ENCODE measurements around the gene DHRS7. TPM values are rescaled to one million over a fixed set of nuclear protein-coding genes. Genes with fewer than 3 reads are reported as not detected.

DHRS7 gene
- total RNA-seq, 8 experiments from 2014 or later: 29.1 to 75.8 (median 39.5) TPM

DNA sequence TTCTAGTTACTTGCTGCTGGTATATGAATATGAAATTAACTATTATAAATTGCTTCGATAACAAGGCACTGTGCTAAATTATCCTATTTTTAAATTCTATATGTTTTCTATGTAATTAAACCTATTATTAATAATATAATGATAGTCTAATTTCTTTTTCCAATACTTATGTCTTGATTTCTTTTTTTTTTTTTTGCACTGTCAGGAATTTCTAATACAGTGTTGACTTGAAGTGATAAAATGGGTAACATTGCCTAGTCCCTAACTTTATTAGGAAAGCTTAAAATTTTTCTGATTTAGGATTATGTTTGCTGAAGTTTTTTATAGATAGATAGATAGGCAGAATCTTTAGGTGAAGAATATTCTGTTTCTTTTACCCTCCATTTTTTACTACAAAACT lies 13.6 kb upstream of the DHRS7 start:
- ATAC-seq (replicated peaks in 6 of 8): no peak
- Histone ChIP-seq H3K4me3 (no peak overlapping the region), H3K4me1 (replicated peaks in 1 of 2) (no peaks in the 10 kb centered on the region), H3K27ac (no peak overlapping the region)
- in situ Hi-C loops (cut with MboI; ENCODE audit: low pct_unique_long_range_greater_than_20kb in 2 of 9, low sequenced_read_pairs in 9 of 9, unreplicated experiment in 9 of 9): loop anchor here in 2 of 9 experiments (25.0 kb wide), 1 partner anchor 217 kb away; no protein-coding TSS in a partner anchor
- WGBS, 10 experiments: 67 to 100% (median 100%) methylated on average over 1 of the region's 1 CpG

GRCh38 chr14:60178164-60178563 lies 13.0 kb upstream of the DHRS7 start:
- no peak overlapping the region for H3K4me3 ChIP-seq
- no peaks in the 10 kb centered on the region for H3K4me1 ChIP-seq (replicated peaks in 1 of 2)
- H3K27ac ChIP-seq: no peak overlapping the region
- no peak for ATAC-seq (replicated peaks in 6 of 8)
- 50 to 100% (median 76%) methylated on average over 1 of the region's 1 CpG; no CpG with 5 or more reads in 2 of the 10 experiments for WGBS, 10 experiments
- in situ Hi-C loops (cut with MboI; ENCODE audit: low pct_unique_long_range_greater_than_20kb in 2 of 9, low sequenced_read_pairs in 9 of 9, unreplicated experiment in 9 of 9): loop anchor here in 2 of 9 experiments (25.0 kb wide), 1 partner anchor 216 kb away; no protein-coding TSS in a partner anchor

GRCh38 chr14:60175255-60175902 lies 10.2 kb upstream of the DHRS7 start:
- WGBS, 10 experiments: 60 to 100% (median 100%) methylated on average over 1 of the region's 2 CpGs; no CpG with 5 or more reads in 5 of the 10 experiments
- H3K4me1 ChIP-seq (replicated peaks in 1 of 2): no peaks in the 10 kb centered on the region
- ATAC-seq (replicated peaks in 6 of 8): no peak
- H3K4me3 ChIP-seq: no peak overlapping the region
- in situ Hi-C loops (cut with MboI; ENCODE audit: low pct_unique_long_range_greater_than_20kb in 2 of 9, low sequenced_read_pairs in 9 of 9, unreplicated experiment in 9 of 9): loop anchor here in 2 of 9 experiments (25.0 kb wide), 1 partner anchor 213 kb away; no protein-coding TSS in a partner anchor
- H3K27ac ChIP-seq: no peak overlapping the region

DNA sequence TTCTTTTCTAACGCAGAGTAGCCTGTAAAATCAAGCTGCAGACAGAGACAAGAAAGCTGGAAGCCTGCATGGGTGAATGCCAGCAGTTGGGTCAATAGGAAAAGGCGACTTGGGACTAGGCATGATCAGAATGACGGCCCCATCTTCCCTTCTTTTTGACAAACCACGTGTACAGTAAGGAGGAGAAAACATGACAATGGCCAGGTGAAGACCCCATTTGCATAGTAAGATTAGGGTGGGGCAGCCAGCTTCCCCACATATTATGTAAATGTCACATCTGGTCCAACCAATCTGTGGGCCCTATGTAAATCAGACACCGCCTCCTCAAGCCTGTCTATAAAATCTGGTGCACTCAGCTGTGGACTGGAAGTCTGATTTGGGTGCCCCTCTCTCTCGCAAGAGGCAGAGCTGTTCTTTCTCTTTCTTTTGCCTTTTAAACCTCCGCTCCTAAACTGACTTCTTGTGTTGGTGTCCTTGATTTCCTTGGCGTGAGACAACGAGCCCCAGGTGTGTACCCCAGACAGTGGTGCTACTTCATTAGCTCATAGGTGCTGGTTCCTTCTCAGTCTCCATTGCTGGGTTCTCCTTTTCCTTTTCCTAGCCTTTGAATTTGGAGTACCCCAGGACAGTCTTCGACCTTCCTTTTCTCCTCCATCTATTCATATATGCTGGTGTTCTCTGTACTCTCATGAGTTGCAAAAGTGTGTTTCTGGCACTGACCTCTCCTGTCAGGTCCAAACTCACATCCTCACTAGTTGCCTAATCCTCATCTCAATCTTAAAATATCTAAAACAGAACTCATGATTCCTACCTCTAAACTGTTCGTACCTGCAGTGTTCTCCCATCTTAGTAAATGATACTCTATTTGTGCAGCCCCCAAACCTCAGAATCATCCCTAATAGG lies 9.4 kb upstream of the DHRS7 start:
- in situ Hi-C loops (cut with MboI; ENCODE audit: low pct_unique_long_range_greater_than_20kb in 2 of 9, low sequenced_read_pairs in 9 of 9, unreplicated experiment in 9 of 9): loop anchor here in 4 of 9 experiments (25.0 kb wide), 2 partner anchors 187 to 212 kb away; no protein-coding TSS in a partner anchor
- Histone ChIP-seq H3K27ac (no peak overlapping the region), H3K4me3 (no peak overlapping the region), H3K4me1 (replicated peaks in 1 of 2) (no peaks in the 10 kb centered on the region)
- peak in 1 of 8 experiments; percentile 20 for ATAC-seq (replicated peaks in 6 of 8)
- WGBS, 10 experiments: 29 to 100% (median 80%) methylated on average over 1 to 9 of the region's 11 CpGs

DNA sequence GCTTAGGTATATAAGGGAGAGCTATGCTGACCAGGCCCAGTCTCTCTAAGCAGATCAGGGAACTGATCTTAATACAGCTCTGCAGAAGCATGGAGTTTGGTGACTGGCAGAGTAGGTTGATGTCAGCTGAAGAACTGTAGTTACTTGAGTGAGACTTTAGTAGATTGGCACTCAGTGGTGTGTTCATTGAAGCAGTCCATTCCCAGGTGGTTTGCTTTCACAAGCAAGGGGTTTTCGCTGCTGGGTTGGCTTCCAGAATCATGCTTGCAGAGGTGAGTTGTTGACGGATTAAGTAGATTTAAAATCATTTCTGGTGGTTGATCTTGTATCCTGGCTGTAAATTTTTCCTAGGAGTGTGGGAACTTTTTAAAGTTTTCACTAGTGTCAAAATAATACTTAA lies 6.5 kb upstream of the DHRS7 start:
- no peak overlapping the region for H3K27ac ChIP-seq
- no peak overlapping the region for H3K4me3 ChIP-seq
- WGBS, 10 experiments: 17 to 100% (median 96%) methylated on average over 1 to 2 of the region's 2 CpGs; no CpG with 5 or more reads in 6 of the 10 experiments
- no peak for ATAC-seq (replicated peaks in 6 of 8)
- in situ Hi-C loops (cut with MboI; ENCODE audit: low pct_unique_long_range_greater_than_20kb in 2 of 9, low sequenced_read_pairs in 9 of 9, unreplicated experiment in 9 of 9): loop anchor here in 2 of 9 experiments (25.0 kb wide), 2 partner anchors 184 to 209 kb away; no protein-coding TSS in a partner anchor
- H3K4me1 ChIP-seq (replicated peaks in 1 of 2): no peaks in the 10 kb centered on the region

DNA sequence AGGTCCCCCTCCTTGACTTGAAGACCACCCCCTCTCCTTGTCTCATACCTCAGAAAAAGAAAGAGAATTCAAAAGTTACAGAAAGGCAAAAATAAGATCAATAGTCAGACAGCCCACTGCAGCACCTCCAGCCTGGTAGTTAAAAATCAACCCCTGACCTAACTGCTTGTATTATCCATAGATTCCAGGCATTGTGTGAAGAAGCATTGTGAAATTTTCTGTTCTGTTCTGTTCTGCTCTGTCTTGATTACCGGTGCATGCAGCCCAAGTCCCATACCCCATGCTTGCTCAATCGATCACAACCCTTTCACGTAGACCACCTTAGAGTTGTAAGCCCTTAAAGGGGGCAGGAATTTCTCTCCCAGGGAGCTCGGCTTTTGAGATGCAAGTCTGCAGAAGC lies 5.8 kb upstream of the DHRS7 start:
- no peak overlapping the region for H3K4me3 ChIP-seq
- 30 to 85% (median 57%) methylated on average over 2 to 4 of the region's 4 CpGs; no CpG with 5 or more reads in 2 of the 10 experiments for WGBS, 10 experiments
- no peak for ATAC-seq (replicated peaks in 6 of 8)

DNA sequence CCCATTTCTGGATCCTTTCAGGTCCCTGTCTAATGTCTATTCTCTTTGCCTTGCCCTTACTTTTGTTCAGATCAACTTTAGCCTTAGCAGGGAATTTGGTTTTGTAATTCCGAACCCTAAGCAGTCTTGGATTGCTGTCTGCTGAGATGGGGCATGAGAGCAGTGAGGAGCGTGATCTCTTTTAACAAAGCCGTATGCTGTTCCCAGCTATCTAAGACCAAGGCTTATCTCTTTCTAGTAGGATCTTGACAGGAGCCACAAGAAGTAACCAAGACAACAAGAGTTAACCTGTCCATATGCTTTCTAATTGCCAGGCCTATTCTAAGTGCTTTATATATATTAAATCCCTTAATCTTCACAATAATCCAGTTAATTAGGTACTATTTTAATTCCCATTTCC lies 4.5 kb upstream of the DHRS7 start:
- in situ Hi-C loops (cut with MboI; ENCODE audit: low pct_unique_long_range_greater_than_20kb in 2 of 9, low sequenced_read_pairs in 9 of 9, unreplicated experiment in 9 of 9): loop anchor here in 3 of 9 experiments (10.0 to 25.0 kb wide), 3 partner anchors 105 to 207 kb away; no protein-coding TSS in a partner anchor
- no peak for ATAC-seq (replicated peaks in 6 of 8)
- WGBS, 10 experiments: 62 to 100% (median 93%) methylated on average over 1 to 3 of the region's 3 CpGs

More for the DNA sequence above, 5.8 kb upstream of the DHRS7 start:
- H3K4me1 ChIP-seq (replicated peaks in 1 of 2): peaks cover 0 to 3% of the 10 kb centered on the region in 2 donors
- H3K27ac ChIP-seq: no peak overlapping the region
- in situ Hi-C loops (cut with MboI; ENCODE audit: low pct_unique_long_range_greater_than_20kb in 2 of 9, low sequenced_read_pairs in 9 of 9, unreplicated experiment in 9 of 9): loop anchor here in 2 of 9 experiments (25.0 kb wide), 2 partner anchors 184 to 209 kb away; no protein-coding TSS in a partner anchor

GRCh38 chr14:60166142-60166541 lies 944 bp upstream of the DHRS7 start:
- no peak overlapping the region for H3K27ac ChIP-seq
- no peak for ATAC-seq (replicated peaks in 6 of 8)
- no peak overlapping the region for H3K4me3 ChIP-seq
- H3K4me1 ChIP-seq (replicated peaks in 1 of 2): peaks cover 6 to 8% of the 10 kb centered on the region in 2 donors
- 4 to 100% (median 68%) methylated on average over 1 to 3 of the region's 3 CpGs; no CpG with 5 or more reads in 2 of the 10 experiments for WGBS, 10 experiments
- in situ Hi-C loops (cut with MboI; ENCODE audit: low pct_unique_long_range_greater_than_20kb in 2 of 9, low sequenced_read_pairs in 9 of 9, unreplicated experiment in 9 of 9): loop anchor here in 3 of 9 experiments (10.0 to 25.0 kb wide), 3 partner anchors 101 to 204 kb away; no protein-coding TSS in a partner anchor

More for the DNA sequence above, 4.5 kb upstream of the DHRS7 start:
- no peak overlapping the region for H3K4me3 ChIP-seq
- peaks cover 3 to 6% of the 10 kb centered on the region in 2 donors for H3K4me1 ChIP-seq (replicated peaks in 1 of 2)
- no peak overlapping the region for H3K27ac ChIP-seq

DNA sequence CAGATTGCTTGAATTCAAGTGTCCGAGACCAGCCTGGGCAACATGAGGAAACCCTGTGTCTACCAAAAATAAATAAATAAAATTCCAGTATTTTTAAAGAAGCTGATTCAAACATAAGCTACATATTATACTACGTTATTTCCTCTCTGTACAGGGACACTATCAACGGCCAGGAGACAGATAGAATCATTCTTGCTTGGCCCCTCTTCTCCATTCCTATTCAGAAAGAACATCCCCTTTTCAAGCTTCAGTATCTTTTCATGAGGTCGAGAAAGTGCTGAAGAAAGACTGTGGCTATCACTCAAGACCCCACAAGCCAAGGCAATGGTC lies 314 bp upstream of the DHRS7 start:
- peak overlapping the region; percentile 57 to 80 (median 68) for H3K4me3 ChIP-seq
- in situ Hi-C loops (cut with MboI; ENCODE audit: low pct_unique_long_range_greater_than_20kb in 2 of 9, low sequenced_read_pairs in 9 of 9, unreplicated experiment in 9 of 9): loop anchor here in 3 of 9 experiments (10.0 to 25.0 kb wide), 3 partner anchors 101 to 203 kb away; no protein-coding TSS in a partner anchor
- peaks cover 6 to 8% of the 10 kb centered on the region in 2 donors for H3K4me1 ChIP-seq (replicated peaks in 1 of 2)
- ATAC-seq (replicated peaks in 6 of 8): no peak
- H3K27ac ChIP-seq: peak overlapping the region; percentile 86 to 92
- WGBS, 10 experiments: 0 to 34% (median 11%) methylated on average over 2 to 4 of the region's 4 CpGs; no CpG with 5 or more reads in 3 of the 10 experiments

DNA sequence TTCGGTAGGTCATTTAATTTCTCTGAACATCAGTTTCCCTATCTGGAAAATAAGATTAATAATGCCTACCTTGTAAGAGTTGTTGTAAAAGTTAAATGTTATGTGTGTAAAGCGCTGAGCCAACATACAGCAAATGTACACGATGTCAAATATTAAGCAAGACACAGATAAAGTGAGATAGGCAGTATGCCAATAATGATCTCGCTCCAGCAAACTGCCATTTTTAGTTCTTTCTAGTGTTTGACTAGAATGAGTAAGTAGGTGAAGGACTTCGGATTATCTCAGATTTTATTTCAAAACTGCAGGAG lies 840 bp downstream of the DHRS7 start:
- in situ Hi-C loops (cut with MboI; ENCODE audit: low pct_unique_long_range_greater_than_20kb in 2 of 9, low sequenced_read_pairs in 9 of 9, unreplicated experiment in 9 of 9): loop anchor here in 3 of 9 experiments (10.0 to 25.0 kb wide), 3 partner anchors 100 to 202 kb away; no protein-coding TSS in a partner anchor
- no peak for ATAC-seq (replicated peaks in 6 of 8)
- peak overlapping the region; percentile 86 to 92 for H3K27ac ChIP-seq

DNA sequence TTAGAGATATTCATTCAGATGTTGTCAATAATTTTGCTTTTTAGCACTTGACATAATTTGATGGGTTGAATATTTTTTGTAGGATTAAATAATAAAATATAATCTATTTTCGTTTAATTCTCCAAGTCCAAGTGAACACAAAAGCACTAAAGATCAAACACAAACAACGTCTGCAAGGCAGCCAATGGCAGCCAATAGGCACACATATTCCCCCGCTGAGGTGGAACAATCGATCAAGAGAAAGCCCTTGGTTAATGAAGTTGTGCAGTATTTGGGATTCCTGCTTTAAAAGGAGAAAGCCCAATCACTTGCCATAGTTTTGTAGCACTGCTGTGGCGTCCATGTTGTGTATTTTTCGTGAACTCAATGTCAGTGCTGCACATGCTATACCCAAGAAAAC lies 1.5 kb downstream of the DHRS7 start:
- H3K27ac ChIP-seq: no peak overlapping the region
- ATAC-seq (replicated peaks in 6 of 8): no peak
- H3K4me1 ChIP-seq (replicated peaks in 1 of 2): peaks cover 6 to 8% of the 10 kb centered on the region in 2 donors
- peak overlapping the region; percentile 57 to 80 (median 68) for H3K4me3 ChIP-seq
- WGBS, 10 experiments: 43 to 93% (median 60%) methylated on average over 1 to 6 of the region's 6 CpGs
- in situ Hi-C loops (cut with MboI; ENCODE audit: low pct_unique_long_range_greater_than_20kb in 2 of 9, low sequenced_read_pairs in 9 of 9, unreplicated experiment in 9 of 9): loop anchor here in 3 of 9 experiments (10.0 to 25.0 kb wide), 3 partner anchors 99 to 201 kb away; no protein-coding TSS in a partner anchor

More for the DNA sequence above, 840 bp downstream of the DHRS7 start:
- peak overlapping the region; percentile 57 to 80 (median 68) for H3K4me3 ChIP-seq
- peaks cover 6 to 8% of the 10 kb centered on the region in 2 donors for H3K4me1 ChIP-seq (replicated peaks in 1 of 2)
- 0 to 88% (median 30%) methylated on average over 1 to 5 of the region's 5 CpGs; no CpG with 5 or more reads in 1 of the 10 experiments for WGBS, 10 experiments

GRCh38 chr14:60161196-60162107 lies 3.7 kb downstream of the DHRS7 start:
- no peak for ATAC-seq (replicated peaks in 6 of 8)
- Histone ChIP-seq H3K27ac (no peak overlapping the region), H3K4me1 (replicated peaks in 1 of 2) (peaks cover 6 to 8% of the 10 kb centered on the region in 2 donors), H3K4me3 (no peak overlapping the region)
- WGBS, 10 experiments: 20 to 86% (median 69%) methylated on average over 1 to 2 of the region's 2 CpGs; no CpG with 5 or more reads in 5 of the 10 experiments
- in situ Hi-C loops (cut with MboI; ENCODE audit: low pct_unique_long_range_greater_than_20kb in 2 of 9, low sequenced_read_pairs in 9 of 9, unreplicated experiment in 9 of 9): loop anchor here in 3 of 9 experiments (10.0 to 25.0 kb wide), 3 partner anchors 97 to 199 kb away; no protein-coding TSS in a partner anchor
